Measurements from ENCODE around the gene GRM2.

The GRM2 gene

DNA sequence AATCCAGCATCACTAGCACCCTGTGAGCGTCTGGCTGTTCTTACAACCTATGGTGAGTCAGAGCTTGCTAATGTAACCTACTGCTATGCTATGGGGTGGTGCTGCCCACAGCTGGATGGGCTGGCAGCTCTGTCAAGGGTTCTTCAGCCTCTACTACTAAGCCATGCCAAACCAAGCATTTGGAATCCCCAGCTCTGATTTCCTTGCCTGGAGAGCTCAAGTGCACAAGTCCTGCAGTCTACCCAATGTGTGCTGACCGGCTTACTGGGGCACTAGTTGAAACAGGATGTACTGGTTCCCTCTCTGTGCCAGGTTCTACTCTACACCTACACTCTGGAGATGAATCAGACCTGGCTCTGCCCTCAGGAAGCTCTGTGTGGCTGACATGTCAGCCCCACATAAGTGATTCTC, 31.7 kb upstream of the GRM2 start:
- TF ChIP-seq, protein P1, sequence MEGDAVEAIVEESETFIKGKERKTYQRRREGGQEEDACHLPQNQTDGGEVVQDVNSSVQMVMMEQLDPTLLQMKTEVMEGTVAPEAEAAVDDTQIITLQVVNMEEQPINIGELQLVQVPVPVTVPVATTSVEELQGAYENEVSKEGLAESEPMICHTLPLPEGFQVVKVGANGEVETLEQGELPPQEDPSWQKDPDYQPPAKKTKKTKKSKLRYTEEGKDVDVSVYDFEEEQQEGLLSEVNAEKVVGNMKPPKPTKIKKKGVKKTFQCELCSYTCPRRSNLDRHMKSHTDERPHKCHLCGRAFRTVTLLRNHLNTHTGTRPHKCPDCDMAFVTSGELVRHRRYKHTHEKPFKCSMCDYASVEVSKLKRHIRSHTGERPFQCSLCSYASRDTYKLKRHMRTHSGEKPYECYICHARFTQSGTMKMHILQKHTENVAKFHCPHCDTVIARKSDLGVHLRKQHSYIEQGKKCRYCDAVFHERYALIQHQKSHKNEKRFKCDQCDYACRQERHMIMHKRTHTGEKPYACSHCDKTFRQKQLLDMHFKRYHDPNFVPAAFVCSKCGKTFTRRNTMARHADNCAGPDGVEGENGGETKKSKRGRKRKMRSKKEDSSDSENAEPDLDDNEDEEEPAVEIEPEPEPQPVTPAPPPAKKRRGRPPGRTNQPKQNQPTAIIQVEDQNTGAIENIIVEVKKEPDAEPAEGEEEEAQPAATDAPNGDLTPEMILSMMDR (IDR thresholded peaks at IDR 0.05; ENCODE audit: control extremely low read depth, extremely low read depth, low read depth, missing control alignments), result no peak
- ChIA-PET CTCF (interaction anchor here (0.7 to 29.3 kb wide), 4 partner anchors 38 to 1059 kb away, joined by 3 to 477 read pairs (median 4); partner anchors contain the start of gene DCAF1), POLR2A (interaction anchor here (1.1 to 1.6 kb wide), 2 partner anchors 175 to 275 kb away, joined by 5 to 9 read pairs; partner anchors contain the start of gene DCAF1)
- DNase-seq (ENCODE audit: extremely low spot score), result no peak

DNA sequence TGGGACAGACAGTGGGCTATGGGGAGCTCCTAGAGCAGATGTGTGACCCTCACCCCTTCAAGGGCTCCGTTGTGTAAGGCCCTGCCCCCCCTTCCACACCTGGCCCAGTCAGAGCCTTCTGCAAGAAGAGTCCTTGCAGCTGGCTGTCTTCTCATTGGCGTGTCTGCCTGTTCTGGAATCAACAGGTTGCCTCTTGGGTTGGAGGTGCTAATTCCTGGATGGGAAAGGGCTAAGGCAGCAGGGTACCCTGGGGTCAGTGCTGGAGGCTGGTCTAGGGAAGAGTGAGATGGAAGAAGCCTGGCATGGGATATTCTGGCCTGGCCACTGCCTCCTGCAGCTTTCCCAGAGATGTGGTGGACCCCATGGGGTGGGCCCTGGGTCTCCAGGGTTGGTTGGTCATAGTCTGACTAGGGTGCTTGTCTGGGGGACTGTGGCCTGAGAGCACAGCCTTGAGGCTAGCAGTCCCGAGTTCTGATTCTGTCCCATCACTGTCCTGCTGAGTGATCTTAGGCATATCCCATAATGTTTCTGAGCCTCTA, 30.7 kb upstream of the GRM2 start:
- no peak for DNase-seq (ENCODE audit: extremely low spot score)
- TF ChIP-seq, protein P1 (IDR thresholded peaks at IDR 0.05; ENCODE audit: control extremely low read depth, extremely low read depth, low read depth, missing control alignments), result no peak
- CTCF ChIA-PET, result interaction anchor here (29.3 kb wide), 1 partner anchor 175 kb away, joined by 477 read pairs; the partner anchor contains the start of gene DCAF1
- POLR2A ChIA-PET, result no interaction called here

DNA sequence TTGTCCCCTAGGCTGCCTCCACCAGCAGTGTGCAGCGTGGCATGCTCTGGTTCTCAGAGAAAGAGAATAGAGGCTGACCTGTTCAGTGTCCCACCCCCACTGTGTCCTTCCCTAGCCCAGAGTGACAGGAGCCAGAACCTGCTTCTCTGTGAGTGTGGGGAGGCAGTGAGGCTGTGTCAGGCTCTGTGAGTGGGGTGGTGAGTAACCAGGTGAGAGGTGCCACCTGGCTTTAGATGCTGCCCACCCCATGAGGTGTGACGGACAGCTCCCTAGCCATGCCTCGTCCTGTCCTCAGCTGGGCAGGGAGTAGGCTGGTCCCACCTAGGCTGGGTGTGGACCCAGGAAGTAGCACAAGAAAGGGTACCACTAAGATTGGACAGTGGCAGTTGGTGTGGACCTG, 29.5 kb upstream of the GRM2 start:
- TF ChIP-seq, protein P1 (IDR thresholded peaks at IDR 0.05; ENCODE audit: control extremely low read depth, extremely low read depth, low read depth, missing control alignments), result no peak
- CTCF ChIA-PET, result interaction anchor here (1.1 to 29.3 kb wide), 3 partner anchors 14 to 176 kb away, joined by 3 to 477 read pairs (median 159); partner anchors contain the start of gene DCAF1
- POLR2A ChIA-PET, result no interaction called here
- DNase-seq (ENCODE audit: extremely low spot score), result no peak

DNA sequence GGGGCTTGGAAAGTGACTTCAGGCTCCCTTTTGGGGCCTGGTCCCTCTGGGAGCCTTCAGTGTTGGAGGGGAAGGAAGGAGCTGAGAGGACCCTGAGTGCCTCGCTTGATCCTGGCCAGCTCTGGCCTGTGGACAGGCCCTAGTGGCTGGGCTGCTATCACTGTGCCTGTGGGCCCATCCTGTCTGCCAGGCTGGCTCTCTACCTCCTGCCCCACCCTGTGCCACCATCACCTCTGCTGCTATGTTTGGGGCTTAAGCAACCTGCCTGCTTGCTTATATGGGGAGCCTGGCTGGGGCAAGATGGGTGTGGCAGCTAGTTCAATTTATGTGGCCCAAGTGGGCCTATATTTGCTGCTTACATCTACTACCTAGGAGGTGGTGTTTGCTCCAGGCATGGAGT, 28.7 kb upstream of the GRM2 start:
- POLR2A ChIA-PET, result no interaction called here
- CTCF ChIA-PET, result interaction anchor here (1.1 to 29.3 kb wide), 3 partner anchors 15 to 177 kb away, joined by 3 to 477 read pairs (median 159); partner anchors contain the start of gene DCAF1
- TF ChIP-seq, protein P1 (IDR thresholded peaks at IDR 0.05; ENCODE audit: control extremely low read depth, extremely low read depth, low read depth, missing control alignments), result no peak
- DNase-seq (ENCODE audit: extremely low spot score), result no peak

DNA sequence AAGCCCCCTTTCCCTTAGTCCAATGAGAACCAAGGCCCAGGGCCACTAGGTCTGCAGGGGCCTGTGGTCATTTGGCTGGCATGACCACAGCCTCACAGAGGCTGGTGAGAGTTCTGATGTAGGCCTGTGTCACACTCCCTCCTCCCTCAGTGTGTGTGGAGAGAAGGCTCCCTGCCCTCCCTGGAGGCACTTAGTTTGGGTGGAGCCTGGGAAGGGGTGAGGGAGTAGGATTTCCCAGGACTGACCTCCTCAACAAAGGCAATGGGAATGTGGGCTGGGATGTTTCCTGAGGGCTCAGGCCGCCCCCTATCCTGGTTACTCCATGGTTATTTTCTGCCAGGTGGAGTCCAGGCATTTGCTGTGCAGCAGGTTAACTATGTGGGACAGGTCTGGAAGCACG, 28.2 kb upstream of the GRM2 start:
- CTCF ChIA-PET, result interaction anchor here (1.1 to 29.3 kb wide), 3 partner anchors 15 to 177 kb away, joined by 3 to 477 read pairs (median 159); partner anchors contain the start of gene DCAF1
- DNase-seq (ENCODE audit: extremely low spot score), result no peak
- TF ChIP-seq, protein P1 (IDR thresholded peaks at IDR 0.05; ENCODE audit: control extremely low read depth, extremely low read depth, low read depth, missing control alignments), result no peak
- POLR2A ChIA-PET, result no interaction called here

DNA sequence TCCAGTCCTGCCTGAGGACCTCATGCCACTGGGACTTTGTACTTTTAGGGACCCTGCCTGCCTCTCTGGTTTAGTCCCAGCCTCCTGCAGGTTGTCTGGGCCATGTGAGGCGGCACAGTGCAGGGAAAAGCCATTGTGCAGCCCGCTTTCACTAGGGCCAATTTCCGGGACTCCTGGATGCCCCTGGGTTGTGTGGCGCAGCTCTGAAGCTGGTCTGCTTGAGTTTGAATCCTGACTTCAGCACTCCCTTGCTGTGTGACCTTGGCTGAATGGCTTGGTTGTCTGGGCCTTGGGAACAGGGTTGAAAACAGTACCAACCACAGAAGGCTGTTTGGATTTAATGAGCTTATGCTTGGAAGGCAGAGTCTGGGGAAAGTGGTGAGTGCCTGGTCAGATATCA, 27.6 kb upstream of the GRM2 start:
- no peak for DNase-seq (ENCODE audit: extremely low spot score)
- CTCF ChIA-PET, result interaction anchor here (0.8 to 29.3 kb wide), 4 partner anchors 10 to 290 kb away, joined by 5 to 477 read pairs (median 84); partner anchors contain the start of gene DCAF1
- TF ChIP-seq, protein P1 (IDR thresholded peaks at IDR 0.05; ENCODE audit: control extremely low read depth, extremely low read depth, low read depth, missing control alignments), result no peak
- POLR2A ChIA-PET, result no interaction called here

Measured in GM10248 (cell line).